ENCODE data around the gene SMG5.

The SMG5 gene

DNA sequence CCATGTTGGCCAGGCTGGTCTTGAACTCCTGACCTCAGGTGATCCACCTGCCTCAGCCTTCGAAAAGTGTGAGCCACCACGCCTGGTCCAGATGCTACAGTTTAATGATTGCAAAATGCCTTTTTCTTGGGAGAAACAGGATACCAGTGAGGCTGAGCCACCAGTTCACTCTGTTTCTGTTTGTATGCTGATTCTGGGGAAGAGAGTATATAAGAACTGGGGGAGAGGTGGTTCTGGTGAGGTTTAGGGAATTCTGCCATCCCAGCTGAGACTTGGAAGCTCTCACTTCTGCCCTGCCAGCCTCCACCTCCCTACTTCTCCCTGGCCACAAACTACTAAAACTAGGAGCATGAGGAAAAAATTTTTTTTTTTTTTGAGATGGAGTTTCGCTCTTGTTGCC lies 77.9 kb downstream of the SMG5 start:
- DNase-seq: no peak

DNA sequence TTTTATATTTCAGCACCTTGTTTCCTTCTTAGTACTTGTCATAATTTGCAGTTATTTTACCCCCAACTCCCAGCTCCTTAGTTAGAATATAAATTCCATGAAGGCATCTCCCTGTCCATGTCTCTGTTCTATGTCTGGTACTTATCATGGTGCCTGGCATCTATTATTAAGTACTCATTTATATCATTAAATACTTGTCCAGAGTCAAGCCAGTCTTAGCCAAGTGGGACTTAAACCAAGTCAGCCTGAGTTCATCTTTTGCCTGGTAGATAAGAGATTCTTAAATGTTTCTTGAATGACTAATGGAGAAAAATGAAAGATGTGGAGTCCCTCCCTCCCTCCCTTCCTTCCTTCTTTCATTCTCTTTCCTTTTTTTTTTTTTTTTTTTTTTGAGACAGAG lies 79.3 kb downstream of the SMG5 start:
- DNase-seq: no peak

DNA sequence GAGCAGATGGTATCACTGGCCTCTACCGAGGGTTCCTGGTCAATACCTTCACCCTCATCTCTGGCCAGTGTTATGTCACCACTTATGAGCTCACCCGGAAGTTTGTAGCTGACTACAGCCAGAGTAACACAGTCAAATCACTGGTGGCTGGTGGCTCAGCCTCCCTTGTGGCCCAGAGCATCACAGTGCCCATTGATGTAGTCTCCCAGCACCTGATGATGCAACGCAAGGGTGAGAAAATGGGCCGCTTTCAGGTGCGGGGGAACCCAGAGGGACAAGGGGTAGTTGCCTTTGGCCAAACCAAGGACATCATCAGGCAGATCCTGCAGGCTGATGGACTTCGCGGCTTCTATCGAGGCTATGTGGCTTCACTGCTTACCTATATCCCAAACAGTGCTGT lies 82.6 kb downstream of the SMG5 start:
- DNase-seq: no peak
